NCI-H82 (cell line): ENCODE data around the gene CEP76.
"Not testable (repeated sequence)": the region's sequence is repeated elsewhere in the genome, so short reads cannot be mapped to it uniquely, and the experiment has no call there.

Source experiments
- DNase-seq: peaks from one replicate; lab custom pipeline; 2025; lab: John Stamatoyannopoulos, UW

The CEP76 gene

GRCh38 chr18:12640881-12641200 lies 61.7 kb downstream of the CEP76 start:
- DNase-seq: no peak

- no peak for DNase-seq
These were observed 62.3 kb downstream of the CEP76 start for GRCh38 chr18:12639990-12640880.

GRCh38 chr18:12638644-12639124 lies 63.8 kb downstream of the CEP76 start:
- DNase-seq: no peak

- no peak for DNase-seq
These were observed 64.5 kb downstream of the CEP76 start for GRCh38 chr18:12637901-12638643.

GRCh38 chr18:12637393-12637792 lies 65.1 kb downstream of the CEP76 start:
- DNase-seq: no peak

- DNase-seq: no peak
These were observed 70.6 kb downstream of the CEP76 start for GRCh38 chr18:12631831-12632477.

- DNase-seq: no peak
These were observed 72.4 kb downstream of the CEP76 start for GRCh38 chr18:12630136-12630535.

- no peak for DNase-seq
These were observed 73.5 kb downstream of the CEP76 start for GRCh38 chr18:12628706-12629702.

- DNase-seq: not testable (repeated sequence)
These were observed 75.3 kb downstream of the CEP76 start for GRCh38 chr18:12627199-12627598.

- no peak for DNase-seq
These were observed 77.3 kb downstream of the CEP76 start for GRCh38 chr18:12625241-12625640.
